Psoas muscle (tissue), 8 donors: ENCODE measurements around the gene RPTOR. TPM values are rescaled to one million over a fixed set of nuclear protein-coding genes. Genes with fewer than 3 reads are reported as not detected.

Experiments used
- ATAC-seq, 4 donors: fragments of 200-7000 bp; cut with Tn5 transposase; one replicate each; pipeline ENCODE4 v1.9.1; 2020; ENCODE audit warnings: moderate library complexity in 3 of 4, mild to moderate bottlenecking in 2 of 4
- DNase-seq, 2 donors: peaks; one replicate each; pipeline ENCODE4 v3.0.0-alpha.2; 2020
- H3K27ac ChIP-seq: fragments of 200-600 bp; one replicate; pipeline ENCODE4 v1.8.0; 2022
- H3K27me3 ChIP-seq, 3 donors: fragments of 200-600 bp in 1 of 3; one replicate each; pipeline versions ENCODE4 v1.6.1 to v1.8.0; 2013 to 2022; ENCODE audit warnings: low read length in 2 of 3, mild to moderate bottlenecking in 2 of 3, moderate library complexity in 1 of 3; ENCODE audit not compliant: insufficient read depth in 3 of 3
- H3K36me3 ChIP-seq, 2 donors: fragments of 200-600 bp in 1 of 2; one replicate each; pipeline versions ENCODE4 v1.6.1 to v1.8.0; 2013 to 2022; ENCODE audit warnings: low read depth in 1 of 2, mild to moderate bottlenecking in 1 of 2, moderate library complexity in 1 of 2; ENCODE audit not compliant: insufficient read depth in 1 of 2
- H3K4me1 ChIP-seq: fragments of 200-600 bp; one replicate; pipeline ENCODE4 v1.8.0; 2022
- H3K4me3 ChIP-seq: fragments of 200-600 bp; one replicate; pipeline ENCODE4 v1.8.0; 2022; ENCODE audit warnings: mild to moderate bottlenecking
- H3K9me3 ChIP-seq: fragments of 200-600 bp; one replicate; pipeline ENCODE4 v1.8.0; 2022
- WGBS, 3 donors: extraction: QIAGEN DNeasy Blood & Tissue Kit; methylation state at CpG; one replicate each; pipeline versions ENCODE4 v1.1.6 to v1.1.7; 2013; 5-methylcytosine and 5-hydroxymethylcytosine counted together
- intact Hi-C, 2 donors: fragments of 100-400 bp; cut with DNase I; formaldehyde crosslinking; loops; one replicate each; pipeline versions ENCODE4 v1.11.0 to v1.14.2; 2022
- polyA plus RNA-seq, 3 donors: library from polyadenylated mRNA; stranded (reverse); fragments of 200-250 nt; gene quantifications; one replicate each; pipeline ENCODE4 v1.2.3, GENCODE V29; 2013
- total RNA-seq, 4 donors: library from RNA; stranded (reverse); fragmentation: NEBNext Ultra II Directional in 2 of 4; extraction: Animal tissue kit (Norgen Biotek cat#: 25700) in 2 of 4; gene quantifications; one replicate each; pipeline versions ENCODE4 v1.2.1 to v1.2.4, GENCODE V29; 2021 to 2023
- TF ChIP-seq, protein P1 (sequence below): fragments of 200-600 bp; IDR thresholded peaks from one replicate; pipeline ENCODE4 v1.8.0; 2022; ENCODE audit warnings: antibody characterized with exemption
- donor health status: healthy with polysubstance abuse.
- donor health status: DM: no; HTN: no; CAD: no; lungs with moderate emphysema.
- donor health status: Bipolar disorder and iron deficiency.
- donor health status: healthy.
- donor health status: DM: yes; HTN: yes; CAD: no.
- donor health status: DM: no; HTN: no; CAD: no.
- donor health status: DM: no; HTN: no; CAD: no.
- donor health status: DM: yes; HTN: yes; CAD: no.

Gene RPTOR
- total and polyA plus RNA-seq, 7 donors, result 13.6 to 82.2 (median 32.5) TPM

DNA sequence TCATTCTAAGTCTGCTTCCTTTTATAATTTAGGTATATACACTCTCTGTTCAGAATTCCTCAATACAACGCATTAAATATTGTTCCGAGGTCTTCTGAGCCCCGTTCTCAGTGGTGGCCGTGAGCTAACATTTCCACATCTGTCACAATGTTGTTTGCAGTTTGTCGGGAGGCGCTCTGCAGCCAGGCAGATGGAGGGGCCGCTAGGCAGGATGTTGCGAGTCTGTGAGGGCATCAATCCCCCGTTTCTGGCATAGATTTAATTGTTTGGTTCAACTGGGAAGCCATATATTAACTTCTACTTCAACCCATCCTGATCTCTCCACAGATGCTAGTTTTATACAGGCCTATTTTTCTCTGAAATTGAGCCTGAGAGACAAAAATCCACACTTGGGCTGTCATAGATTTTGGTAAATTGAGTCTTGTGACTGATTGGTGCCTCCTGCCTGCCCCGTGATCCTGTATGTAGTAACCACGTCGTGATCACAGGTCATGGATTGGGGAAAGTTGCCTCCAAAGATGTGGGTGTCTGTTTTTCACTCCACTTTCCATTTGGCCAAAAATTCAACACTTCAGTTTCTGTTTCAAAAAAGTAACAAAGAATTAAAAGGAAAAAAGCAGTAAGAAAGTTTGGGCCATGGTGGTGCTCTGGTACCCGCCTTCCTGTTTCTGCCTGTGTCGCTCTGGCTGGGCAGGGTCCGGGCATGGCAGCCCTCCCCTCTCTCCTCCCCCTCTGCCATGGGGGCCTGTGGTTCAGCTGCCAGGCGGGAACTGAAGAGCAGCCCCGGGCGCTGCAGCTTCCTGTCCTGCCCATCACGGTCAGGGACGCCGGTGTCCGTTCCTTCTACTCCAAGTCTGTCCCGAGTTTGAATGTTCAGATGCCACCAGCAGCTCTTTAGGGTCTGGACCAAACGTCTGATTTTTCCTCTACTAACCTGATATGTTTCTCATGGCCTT, 41.5 kb downstream of the RPTOR start:
- no peaks in the 10 kb centered on the region for H3K27me3 ChIP-seq
- intact Hi-C loops, result no loop called here
- H3K36me3 ChIP-seq, result no peaks in the 10 kb centered on the region
- peak; percentile 57 to 80 (median 66) for ATAC-seq
- H3K9me3 ChIP-seq, result no peaks in the 10 kb centered on the region
- H3K27ac ChIP-seq, result peak overlapping the region; percentile 75
- 65 to 74% (median 65%) methylated on average over 23 to 24 of the region's 24 CpGs for WGBS, 3 donors
- H3K4me3 ChIP-seq, result peak overlapping the region; percentile 52
- no peak for DNase-seq
- TF ChIP-seq, protein P1, sequence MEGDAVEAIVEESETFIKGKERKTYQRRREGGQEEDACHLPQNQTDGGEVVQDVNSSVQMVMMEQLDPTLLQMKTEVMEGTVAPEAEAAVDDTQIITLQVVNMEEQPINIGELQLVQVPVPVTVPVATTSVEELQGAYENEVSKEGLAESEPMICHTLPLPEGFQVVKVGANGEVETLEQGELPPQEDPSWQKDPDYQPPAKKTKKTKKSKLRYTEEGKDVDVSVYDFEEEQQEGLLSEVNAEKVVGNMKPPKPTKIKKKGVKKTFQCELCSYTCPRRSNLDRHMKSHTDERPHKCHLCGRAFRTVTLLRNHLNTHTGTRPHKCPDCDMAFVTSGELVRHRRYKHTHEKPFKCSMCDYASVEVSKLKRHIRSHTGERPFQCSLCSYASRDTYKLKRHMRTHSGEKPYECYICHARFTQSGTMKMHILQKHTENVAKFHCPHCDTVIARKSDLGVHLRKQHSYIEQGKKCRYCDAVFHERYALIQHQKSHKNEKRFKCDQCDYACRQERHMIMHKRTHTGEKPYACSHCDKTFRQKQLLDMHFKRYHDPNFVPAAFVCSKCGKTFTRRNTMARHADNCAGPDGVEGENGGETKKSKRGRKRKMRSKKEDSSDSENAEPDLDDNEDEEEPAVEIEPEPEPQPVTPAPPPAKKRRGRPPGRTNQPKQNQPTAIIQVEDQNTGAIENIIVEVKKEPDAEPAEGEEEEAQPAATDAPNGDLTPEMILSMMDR, result no peak
- peaks cover 13% of the 10 kb centered on the region for H3K4me1 ChIP-seq

- Histone ChIP-seq H3K36me3 (no peaks in the 10 kb centered on the region), H3K27me3 (no peaks in the 10 kb centered on the region), H3K4me3 (peak overlapping the region; percentile 52), H3K4me1 (peaks cover 19% of the 10 kb centered on the region), H3K27ac (peak overlapping the region; percentile 75), H3K9me3 (no peaks in the 10 kb centered on the region)
- DNase-seq (peak; percentile 30 to 84), ATAC-seq (peak; percentile 94 to 98 (median 96))
- TF ChIP-seq, protein P1, result no peak
- intact Hi-C loops, result no loop called here
- 53 to 81% (median 66%) methylated on average over 25 of the region's 25 CpGs for WGBS, 3 donors
These were observed 42.2 kb downstream of the RPTOR start for GRCh38 chr17:80586846-80587228.

DNA sequence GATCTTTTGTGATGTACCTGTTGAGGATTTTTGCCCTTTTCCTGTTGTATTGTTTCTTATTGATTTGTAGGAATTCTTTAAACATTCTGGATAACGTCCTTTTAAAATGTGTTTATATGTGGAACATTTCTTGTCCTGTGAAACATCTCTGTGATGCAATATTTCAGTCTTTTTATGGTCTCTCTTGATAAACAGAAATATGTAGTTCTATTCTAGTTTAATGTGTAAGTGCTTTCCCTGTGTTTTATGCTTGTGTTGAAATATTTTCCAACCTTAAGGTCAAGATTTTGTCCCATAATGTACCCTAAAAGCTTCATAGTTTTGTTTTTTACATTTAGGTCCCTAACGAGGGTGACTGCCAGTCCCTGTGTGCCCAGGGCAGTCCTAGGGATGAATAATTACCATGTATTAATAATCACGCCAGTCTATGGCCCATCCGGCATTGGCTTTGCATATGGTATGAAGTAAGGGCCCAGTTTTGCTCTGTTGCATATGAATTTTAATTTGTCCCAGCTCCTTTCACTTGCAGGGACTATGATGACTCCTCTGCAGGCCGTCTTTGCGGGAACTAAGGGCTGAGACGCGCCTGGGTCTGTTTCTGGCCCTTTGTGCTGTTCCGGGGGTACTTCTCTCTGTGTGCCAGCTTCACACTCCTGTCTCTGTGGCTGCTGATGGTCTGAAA, 44.2 kb downstream of the RPTOR start:
- ATAC-seq (no peak), DNase-seq (no peak)
- Histone ChIP-seq H3K9me3 (no peaks in the 10 kb centered on the region), H3K27ac (no peak overlapping the region), H3K4me1 (peaks cover 21% of the 10 kb centered on the region), H3K36me3 (no peaks in the 10 kb centered on the region), H3K27me3 (no peaks in the 10 kb centered on the region), H3K4me3 (no peak overlapping the region)
- 86 to 94% (median 91%) methylated on average over 9 of the region's 9 CpGs for WGBS, 3 donors
- intact Hi-C loops, result no loop called here
- TF ChIP-seq, protein P1, result no peak

DNA sequence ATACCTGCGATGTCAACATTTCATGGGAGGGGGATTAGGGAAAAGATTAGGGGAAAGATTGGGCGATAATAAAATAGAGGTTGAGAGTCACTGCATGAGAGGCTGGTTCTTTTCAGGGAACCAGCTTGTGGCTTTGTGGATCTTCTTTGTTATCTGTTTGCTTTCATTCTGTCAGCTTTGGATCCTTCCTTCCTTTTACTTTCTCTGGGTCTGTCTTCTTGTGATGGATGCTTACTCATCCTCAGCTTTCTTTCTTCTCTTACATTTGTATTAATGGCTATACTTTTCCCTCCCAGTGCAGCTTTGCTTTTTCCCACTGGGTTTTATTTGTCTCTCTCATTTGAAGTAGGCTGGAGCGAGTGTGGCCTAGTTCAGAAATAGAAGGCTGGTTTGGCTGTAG, 47.1 kb downstream of the RPTOR start:
- intact Hi-C loops, result no loop called here
- H3K4me3 ChIP-seq, result no peak overlapping the region
- no peaks in the 10 kb centered on the region for H3K9me3 ChIP-seq
- DNase-seq (no peak), ATAC-seq (no peak)
- H3K4me1 ChIP-seq, result peaks cover 35% of the 10 kb centered on the region
- H3K36me3 ChIP-seq, result no peaks in the 10 kb centered on the region
- WGBS, 3 donors, result 81 to 96% (median 85%) methylated on average over 3 of the region's 3 CpGs
- no peaks in the 10 kb centered on the region for H3K27me3 ChIP-seq
- no peak overlapping the region for H3K27ac ChIP-seq
- TF ChIP-seq, protein P1, result no peak
